ENCODE measurements around the gene PPP1R2B. TPM values are rescaled to one million over a fixed set of nuclear protein-coding genes. Genes with fewer than 3 reads are reported as not detected.

Gene PPP1R2B
- polyA plus RNA-seq, 3 donors from 2014 or later, result 0.17 TPM; not detected in 2

- H3K4me1 Mint-ChIP-seq, result peaks cover 21 to 23% of the 10 kb centered on the region in 2 donors
- H3K27ac Mint-ChIP-seq, result peak overlapping the region in 4 of 6 donors; percentile 22 to 74 (median 44)
- H3K4me3 Mint-ChIP-seq, result no peak overlapping the region
- DNase-seq, result no peak
- no peaks in the 10 kb centered on the region for H3K9me3 Mint-ChIP-seq
- peaks cover 0 to 4% (median 0%) of the 10 kb centered on the region in 3 donors for H3K36me3 Mint-ChIP-seq
- H3K27me3 Mint-ChIP-seq (ENCODE audit: low read depth in 3 of 3), result peaks cover 0 to 6% (median 0%) of the 10 kb centered on the region in 3 donors
Observed at GRCh38 chr5:156892864-156893263, 42.8 kb downstream of the PPP1R2B start.

- no peaks in the 10 kb centered on the region for H3K9me3 Mint-ChIP-seq
- peaks cover 21 to 23% of the 10 kb centered on the region in 2 donors for H3K4me1 Mint-ChIP-seq
- peak overlapping the region in 2 of 6 donors; percentile 11 to 43 for H3K27ac Mint-ChIP-seq
- peaks cover 0 to 4% (median 4%) of the 10 kb centered on the region in 3 donors for H3K36me3 Mint-ChIP-seq
- DNase-seq, result no peak
- H3K4me3 Mint-ChIP-seq, result peak overlapping the region in 2 of 5 donors; percentile 14 to 30
- peaks cover 0 to 6% (median 0%) of the 10 kb centered on the region in 3 donors for H3K27me3 Mint-ChIP-seq (ENCODE audit: low read depth in 3 of 3)
Observed at GRCh38 chr5:156893517-156893916, 43.4 kb downstream of the PPP1R2B start.

- Mint-ChIP-seq H3K27ac (no peak overlapping the region), H3K27me3 (ENCODE audit: low read depth in 3 of 3) (peaks cover 0 to 6% (median 0%) of the 10 kb centered on the region in 3 donors), H3K4me1 (peaks cover 21 to 23% of the 10 kb centered on the region in 2 donors), H3K36me3 (peaks cover 0 to 7% (median 7%) of the 10 kb centered on the region in 3 donors), H3K9me3 (no peaks in the 10 kb centered on the region), H3K4me3 (no peak overlapping the region)
- DNase-seq, result no peak
Observed at GRCh38 chr5:156896546-156896945, 46.5 kb downstream of the PPP1R2B start.

Other genes with a start within 250 kb of the PPP1R2B start
- under 1 TPM in 1 of 3 donors, not detected in 2; 0.43 TPM for gene TIMD4, start 112.9 kb downstream of the PPP1R2B start, polyA plus RNA-seq
- under 1 TPM in 1 of 3 donors, not detected in 2; 0.59 TPM for gene HAVCR1, start 208.8 kb downstream of the PPP1R2B start, polyA plus RNA-seq